ENCODE results near the gene SLC6A18.

- TF ChIP-seq CTCF (IDR thresholded peaks at IDR 0.05) = no peak
- no peak for TF ChIP-seq POLR2A (IDR thresholded peaks at IDR 0.05)
Measured at GRCh38 chr5:1184163-1184470, 41.1 kb upstream of the SLC6A18 start.

Measured in prostate gland (tissue), 2 donors.